ENCODE results near the gene MICAL1. TPM values are rescaled to one million over a fixed set of nuclear protein-coding genes. Genes with fewer than 3 reads are reported as not detected.
A peak's percentile ranks its signal among the peaks of the same experiment; 100 is the strongest.
"Not testable (repeated sequence)": the region's sequence is repeated elsewhere in the genome, so short reads cannot be mapped to it uniquely, and the experiment has no call there.

Gene MICAL1
- total RNA-seq, 1 experiment from 2014 or later: 21.5 TPM

DNA sequence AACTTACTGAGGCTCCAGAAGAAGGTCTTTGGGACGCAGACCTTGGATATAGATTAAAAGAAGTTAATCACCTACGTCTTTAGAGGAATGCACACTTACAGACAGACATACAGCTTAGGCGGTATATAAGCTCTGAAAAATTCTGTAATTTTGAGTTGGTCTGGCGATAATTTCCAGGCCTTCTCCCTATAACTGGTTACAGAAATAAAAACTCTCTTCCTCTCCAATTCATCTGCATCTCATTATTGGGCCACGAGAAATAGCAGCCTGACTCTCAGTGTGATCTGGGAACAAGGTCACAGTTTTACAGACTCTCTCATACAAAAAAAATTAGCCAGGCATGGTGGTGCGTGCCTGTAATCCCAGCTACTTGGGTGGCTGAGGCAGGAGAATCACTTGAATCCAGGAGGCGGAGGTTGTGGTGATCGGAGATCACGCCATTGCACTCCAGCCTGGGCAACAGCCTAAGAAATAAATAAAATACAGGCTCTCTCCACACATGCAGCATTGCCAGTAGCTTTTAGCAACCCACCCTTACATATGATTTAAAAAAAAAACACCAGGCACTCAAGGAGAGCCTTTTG lies 22.7 kb upstream of the MICAL1 start:
- DNase-seq (ENCODE audit: low read depth): no peak

DNA sequence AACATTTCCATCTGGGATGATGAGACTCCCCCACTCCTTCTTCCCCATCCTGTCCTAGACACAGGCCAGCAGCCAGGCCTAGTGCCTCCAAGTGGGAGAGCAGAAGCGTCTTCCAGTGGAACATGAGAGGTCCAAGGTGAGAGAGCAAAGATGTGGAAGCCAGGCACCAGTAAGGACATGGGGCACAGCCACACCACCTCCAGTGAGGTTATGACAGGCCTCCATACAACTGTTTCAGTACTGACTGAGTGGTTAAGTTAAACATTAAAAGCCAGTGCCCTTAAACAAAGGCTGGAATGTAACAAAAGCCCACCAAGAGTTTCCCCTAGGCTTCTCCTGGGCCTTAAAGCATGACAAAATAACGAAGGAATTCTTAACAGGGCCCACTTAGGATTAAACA lies 22.2 kb upstream of the MICAL1 start:
- no peak for DNase-seq (ENCODE audit: low read depth)

DNA sequence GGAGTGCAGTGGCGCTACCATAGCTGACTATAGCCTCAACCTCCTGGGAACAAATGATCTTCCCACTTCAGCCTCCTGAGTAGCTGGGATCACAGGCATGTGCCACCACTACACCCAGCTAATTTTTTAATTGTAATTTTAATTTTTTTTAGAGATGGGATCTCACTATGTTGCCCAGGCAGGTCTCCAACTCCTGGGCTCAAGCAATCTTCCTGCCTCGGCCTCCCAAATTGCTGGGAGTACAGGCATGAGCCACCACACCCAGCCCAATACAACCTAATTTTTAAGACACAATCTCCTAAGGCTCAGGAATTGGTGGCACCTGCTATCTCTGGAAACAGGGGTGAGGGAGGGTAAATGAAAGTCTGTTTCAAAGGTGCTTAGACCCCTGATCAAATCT lies 21.6 kb upstream of the MICAL1 start:
- DNase-seq (ENCODE audit: low read depth): no peak

DNA sequence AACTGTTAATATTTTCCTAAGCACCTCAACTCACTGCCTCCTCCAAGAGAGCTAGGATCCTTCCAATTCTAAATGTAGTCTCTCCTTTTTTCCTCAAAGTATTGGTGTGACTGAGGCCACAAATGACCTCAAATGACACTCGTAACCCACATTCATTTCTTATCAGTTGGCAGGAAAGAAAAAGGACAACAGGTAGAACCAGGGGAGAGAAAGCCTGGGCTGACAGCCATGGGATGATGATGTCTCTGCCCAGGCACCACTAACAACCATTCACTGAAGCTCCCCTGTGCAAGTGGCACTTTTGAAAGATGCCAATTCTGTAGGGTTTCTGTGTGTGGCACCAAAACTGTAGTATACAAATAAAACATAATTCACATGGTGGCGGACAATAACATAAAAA lies 20.1 kb upstream of the MICAL1 start:
- DNase-seq (ENCODE audit: low read depth): no peak

DNA sequence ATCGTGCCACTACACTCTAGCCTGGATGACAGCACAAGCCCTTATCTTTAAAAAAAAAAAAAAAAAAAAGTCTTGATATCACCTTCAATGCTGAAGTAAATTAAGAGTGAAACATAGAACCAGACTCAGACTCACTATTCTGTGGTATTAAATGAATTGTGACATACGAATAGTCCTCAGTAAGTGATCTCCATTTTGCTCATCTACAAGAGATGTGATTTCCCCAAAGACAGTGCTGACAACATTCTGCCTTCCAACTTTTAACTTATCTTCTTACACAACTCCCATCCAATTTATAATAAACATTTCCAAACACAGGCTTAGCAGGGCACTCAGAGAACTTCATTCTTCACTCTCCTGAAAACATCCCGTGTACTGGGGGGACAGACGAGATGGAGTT lies 19.4 kb upstream of the MICAL1 start:
- no peak for DNase-seq (ENCODE audit: low read depth)

DNA sequence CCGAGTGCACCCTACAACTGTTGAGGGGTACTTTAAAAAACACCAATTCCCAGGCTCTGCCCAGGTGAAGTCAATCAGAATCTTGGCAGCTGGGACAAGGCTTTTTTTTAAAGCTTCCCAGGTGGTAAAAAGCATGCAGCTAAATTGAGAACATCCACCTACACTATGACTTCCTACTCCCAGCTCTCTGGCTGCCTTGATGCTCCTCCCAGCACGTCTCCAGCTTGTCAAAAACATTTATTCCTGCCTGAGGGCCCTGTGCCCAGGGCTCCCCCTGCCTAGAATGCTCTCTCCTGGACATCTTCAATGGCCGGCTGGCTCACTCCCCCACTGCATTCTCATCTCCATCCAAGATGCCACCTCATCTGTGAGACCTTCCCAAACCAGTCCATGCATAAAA lies 17.5 kb upstream of the MICAL1 start:
- no peak for DNase-seq (ENCODE audit: low read depth)

DNA sequence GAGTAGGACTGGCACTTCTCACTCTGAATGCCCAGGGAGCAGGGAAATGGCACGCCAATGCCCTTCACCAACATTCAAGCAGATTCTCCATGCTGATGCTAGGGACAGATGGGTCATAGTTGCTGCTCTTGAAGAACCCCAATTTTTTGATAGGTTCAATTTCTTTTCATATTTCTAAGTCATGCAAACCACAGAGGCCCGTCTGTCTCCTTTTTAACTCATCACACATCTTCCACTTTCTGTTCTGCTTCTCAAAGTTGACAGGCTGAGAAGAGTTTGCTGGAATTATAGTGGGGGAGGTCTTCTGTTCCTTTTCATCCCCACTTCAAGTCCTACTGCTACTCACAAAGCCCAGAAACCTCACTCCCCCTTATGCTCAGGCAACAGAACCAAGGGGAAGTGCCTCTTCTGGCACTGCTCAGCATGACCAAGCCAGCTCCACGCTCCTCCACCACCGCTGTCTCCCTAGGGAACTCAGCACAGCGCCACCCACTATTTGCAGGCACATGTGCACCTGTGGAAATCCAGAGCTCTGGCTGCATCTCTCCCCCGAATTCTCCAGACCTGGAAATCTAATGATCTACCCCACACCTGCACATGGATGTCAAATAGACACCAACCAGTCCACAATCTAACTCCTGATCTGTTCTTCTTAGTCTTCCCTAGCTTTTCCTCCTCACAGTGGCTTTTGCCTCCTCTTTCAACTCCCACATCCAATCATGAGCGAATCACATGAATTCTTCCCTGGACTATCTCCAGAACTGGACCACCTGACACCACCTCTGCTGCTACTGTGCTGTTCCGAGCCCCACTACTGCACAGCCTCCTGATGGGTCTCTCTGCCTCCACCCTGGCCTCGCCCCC lies 16.8 kb upstream of the MICAL1 start:
- DNase-seq (ENCODE audit: low read depth): no peak

DNA sequence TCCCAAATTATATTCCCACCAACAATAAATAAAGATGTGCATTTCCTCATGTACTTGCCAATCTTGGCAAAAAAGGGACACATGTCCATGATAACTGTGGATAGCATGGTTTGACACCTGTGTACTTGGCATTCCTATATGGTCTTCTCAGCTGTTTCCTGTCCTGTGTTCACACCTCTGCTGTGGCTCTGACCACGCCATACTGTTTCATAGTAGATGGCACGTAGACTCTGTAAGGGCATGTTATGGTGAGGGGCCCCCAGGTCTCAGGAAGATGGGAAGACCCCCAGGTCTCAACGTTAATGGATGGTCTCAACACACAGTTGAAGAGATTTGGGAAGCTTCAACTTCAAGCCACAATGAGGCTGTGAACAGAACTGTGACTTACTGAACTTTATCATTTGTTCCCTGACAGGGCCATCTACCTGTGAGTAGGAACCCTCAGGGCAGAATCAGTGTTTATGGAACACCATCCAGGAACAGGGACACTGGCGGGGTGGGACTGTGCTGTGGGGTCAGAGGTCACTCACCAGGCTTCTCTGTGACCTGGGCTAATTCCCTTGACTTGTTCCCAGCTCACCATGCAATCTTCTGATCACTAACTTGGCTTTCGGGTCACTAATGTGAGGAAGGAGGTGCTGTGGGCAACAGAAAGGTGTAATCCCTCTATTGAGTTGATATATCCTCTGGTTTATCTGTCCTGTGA lies 15.7 kb upstream of the MICAL1 start:
- DNase-seq (ENCODE audit: low read depth): no peak

DNA sequence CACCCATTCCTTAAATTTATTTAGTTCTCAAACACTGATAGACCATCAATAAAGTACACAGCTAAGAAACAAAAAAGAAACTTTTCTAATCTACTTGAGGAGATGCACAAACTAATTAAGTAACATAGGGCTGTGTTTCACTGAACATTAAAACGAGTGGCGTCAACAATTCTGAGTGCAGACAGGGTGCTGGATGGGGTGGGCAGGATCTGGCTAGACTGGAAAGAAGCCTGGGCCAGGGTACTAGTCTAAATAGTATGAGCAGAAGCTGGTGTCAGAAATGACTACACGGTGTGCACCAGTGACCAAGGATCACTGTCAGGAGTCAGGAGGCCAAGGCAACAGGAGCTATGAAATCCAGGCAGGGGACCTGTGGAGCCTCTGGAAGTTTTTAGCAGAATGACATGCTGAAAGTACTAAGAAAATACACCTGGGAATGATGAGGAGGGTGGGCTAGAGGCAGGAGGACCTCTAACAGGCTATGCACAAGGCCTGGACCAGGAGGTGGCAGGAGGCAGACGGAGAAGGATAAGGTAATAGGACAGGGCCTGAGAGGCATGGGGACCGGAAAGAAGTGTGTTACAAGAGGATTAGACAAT lies 14.1 kb upstream of the MICAL1 start:
- no peak for DNase-seq (ENCODE audit: low read depth)

DNA sequence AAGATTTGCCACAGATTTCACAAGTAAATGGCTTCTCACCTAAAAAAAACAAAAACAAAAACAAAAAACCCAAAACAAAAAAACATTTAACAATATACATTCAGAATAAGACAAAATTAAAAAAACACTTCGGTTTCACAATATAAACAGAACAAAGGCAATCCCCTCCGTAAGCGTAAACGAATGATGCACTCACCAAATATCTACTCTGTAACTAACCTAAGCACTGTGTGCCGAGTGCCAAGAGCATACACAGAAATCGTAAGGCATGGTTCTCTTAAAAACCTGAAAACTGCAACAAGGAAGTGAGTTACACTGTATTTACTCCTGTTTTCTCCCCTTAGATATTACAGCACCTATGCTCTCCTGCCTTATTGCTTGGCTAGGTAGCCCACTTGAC lies 12.1 kb upstream of the MICAL1 start:
- DNase-seq (ENCODE audit: low read depth): no peak

DNA sequence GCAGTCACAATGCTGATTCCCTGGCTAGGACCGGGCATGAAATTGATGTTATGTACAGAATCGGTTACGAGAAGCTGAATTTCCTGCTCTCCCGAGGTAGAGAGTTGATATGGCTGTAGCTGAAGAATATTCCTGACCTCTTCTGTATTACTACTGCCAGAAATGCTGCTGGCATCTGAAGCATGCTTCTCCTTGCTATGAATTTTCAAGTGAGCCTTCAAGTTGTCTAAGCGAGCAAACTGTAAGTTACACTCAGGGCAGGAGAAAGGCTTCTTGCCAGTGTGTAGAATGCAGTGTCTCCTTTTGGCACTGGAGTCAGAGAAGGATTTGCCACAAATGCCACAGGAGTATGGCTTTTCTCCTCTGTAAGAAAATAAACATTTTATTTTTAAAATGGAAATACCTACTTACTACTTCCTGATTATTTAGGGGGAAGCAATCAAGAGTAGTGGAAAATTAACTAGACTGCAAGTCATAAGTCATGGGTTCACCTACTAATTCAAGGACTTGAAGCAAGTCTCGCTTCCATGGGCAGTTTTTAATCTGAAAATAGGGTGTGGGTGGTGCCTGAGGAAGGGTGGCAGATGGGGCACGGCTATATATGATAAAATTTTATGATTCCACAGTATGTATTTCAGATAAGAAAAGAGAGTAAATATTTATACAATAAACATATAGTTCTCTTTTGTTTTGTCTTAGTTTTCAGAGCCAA lies 10.8 kb upstream of the MICAL1 start:
- DNase-seq (ENCODE audit: low read depth): no peak

DNA sequence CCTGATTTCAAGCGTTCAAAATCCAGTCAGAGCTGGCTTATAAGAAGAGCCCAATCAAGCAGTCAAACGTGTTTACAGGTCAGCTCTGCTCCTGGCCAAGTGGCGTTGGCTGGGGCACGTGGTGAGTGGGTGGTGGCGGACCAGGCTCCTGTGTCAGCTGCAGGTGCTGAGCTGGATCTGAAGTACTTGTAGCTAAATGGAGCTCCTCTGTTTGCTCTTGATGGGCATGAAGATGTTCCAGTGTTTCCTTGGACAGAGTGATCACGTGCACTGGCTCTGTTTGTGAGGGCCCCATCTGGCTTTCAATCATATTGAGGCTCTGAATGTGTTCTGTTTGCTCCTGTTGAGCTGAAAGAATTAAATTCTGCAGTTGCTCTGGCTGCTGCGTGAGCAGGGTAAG lies 10.2 kb upstream of the MICAL1 start:
- no peak for DNase-seq (ENCODE audit: low read depth)

DNA sequence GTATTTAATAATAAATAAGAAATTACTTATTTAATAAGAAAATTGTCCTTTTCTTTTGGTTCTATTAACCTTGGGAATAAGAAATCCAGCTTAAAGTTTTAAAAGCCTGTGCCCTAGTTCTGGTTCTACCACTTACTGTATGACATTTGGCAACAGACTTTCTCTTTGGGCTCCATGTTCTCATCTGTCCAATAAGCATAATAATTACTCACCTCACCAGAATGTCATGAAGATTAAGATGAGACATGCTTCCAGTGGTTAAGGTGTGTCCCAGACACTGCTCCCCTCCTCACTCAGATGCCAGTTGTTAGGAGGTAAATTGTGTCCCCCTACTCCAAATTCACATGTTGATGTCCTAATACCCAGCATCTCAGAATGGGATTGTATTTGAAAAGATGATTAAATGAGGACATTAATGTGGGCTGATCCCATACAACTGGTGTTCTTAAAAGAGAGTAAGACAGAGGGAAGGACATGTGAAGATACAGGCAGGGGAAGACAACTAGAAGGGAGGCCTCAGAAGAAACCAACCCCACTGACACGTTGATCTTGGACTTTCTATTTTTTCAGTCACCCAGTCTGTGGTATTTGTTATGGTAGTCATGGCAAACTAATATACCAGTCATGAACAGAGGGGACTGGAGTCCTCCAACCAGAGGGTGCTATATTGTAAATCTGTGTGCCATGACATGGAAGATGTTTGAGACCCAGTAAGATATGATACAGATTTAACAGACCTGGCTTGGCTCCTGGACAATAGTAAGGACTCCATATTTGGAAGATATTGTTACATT lies 6.4 kb upstream of the MICAL1 start:
- DNase-seq (ENCODE audit: low read depth): peak; percentile 48

DNA sequence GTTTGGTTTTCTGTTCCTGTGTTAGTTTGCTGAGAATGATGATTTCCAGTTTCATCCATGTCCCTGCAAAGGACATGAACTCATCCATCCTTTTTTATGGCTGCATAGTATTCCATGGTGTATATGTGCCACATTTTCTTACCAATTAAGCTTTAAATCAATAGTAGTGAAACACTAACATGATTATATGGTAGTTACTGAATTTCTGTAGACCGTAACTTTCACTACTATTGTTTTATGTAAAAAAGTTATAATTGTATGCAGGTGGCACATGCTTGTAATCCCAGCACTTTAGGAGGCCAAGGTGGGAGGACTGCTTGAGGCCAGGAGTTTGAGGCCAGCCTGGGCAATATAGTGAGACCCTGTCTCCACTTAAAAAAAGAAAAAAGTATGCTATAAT lies 5.6 kb upstream of the MICAL1 start:
- DNase-seq (ENCODE audit: low read depth): not testable (repeated sequence)

DNA sequence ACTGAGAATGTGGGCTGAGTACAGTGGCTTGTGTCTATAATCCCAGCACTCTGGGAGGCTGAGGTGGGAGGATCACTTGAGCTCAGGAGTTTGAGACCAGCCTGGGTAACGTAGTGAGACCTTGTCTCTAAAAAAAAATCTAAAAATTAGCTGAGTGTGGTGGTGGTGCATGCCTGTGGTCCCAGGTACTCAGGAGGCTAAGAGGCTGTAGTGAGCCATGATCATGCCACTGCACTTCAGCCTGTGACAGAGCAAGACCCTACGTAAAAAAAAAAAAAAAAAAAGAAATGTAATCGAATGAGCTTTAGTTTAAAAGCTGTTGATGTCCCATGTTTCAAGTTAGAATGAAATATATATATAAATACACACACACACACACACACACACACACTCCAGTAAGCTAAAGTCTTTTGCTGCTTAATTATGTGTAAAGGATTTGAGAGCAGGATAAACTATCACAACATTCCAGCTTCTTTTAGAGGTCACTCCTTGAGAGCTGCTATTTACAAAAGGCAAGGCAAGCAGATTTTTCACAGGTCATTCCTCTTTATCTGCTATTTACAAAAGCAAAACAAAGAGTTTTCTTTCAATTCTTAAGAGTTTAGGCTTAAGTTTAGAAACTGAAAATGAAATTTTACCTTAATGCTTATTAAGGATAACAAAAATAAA lies 4.7 kb upstream of the MICAL1 start:
- DNase-seq (ENCODE audit: low read depth): no peak

DNA sequence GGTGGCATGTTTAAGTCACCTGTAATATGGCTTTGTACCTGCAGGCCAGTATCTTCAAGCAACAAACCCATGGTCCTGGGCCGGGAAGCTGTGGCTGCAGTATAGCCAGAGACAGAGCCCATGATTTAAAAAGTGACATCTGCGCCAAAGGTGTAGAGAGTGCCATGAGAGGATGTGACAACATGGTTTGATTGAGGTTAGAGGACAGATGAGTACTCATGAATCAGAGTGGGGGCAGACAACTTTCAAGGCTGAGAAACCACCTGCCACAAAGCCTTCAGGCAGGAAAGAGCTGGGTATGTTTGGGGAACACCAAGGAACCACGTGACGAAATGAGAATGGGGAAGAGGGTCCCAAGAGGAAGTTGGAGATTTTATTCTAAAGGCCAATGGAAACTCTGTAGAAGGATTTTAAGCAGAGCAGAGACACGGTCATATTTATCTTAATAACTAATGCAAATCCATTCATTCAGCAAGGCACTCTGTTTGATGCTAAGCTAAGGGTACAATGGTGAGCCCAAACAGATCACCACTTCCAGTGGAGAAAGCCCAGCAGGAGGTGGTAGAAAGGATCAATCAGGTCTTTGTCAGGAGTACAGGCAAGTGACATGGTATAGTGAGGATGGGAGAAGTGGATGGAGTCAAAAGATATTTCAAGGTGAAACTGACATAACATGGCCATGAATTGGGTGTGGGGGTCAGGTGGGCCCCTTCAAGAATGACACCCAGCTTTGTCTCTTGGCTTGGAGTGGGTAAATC lies 3.4 kb upstream of the MICAL1 start:
- peak; percentile 70 for DNase-seq (ENCODE audit: low read depth)

DNA sequence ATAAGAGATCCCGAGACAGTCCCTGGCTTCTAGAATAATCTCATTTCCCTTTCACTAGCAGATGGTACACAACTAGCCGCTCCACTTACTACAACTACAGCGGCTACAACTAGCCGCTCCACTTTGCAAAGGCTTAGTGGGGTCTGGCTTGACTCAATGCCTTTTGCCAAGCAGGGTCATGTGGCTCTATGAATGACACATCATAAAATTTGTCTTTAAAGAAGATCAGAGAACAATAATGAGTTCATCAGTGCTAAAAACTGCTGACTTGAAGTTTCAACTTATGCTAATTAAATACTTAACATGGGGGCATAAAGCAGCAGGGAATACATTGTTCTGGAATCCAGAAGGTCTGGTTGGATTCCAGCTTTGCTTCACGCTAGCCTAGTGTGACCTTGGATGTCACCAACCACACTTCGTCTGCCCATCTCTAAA lies 2.0 kb upstream of the MICAL1 start:
- DNase-seq (ENCODE audit: low read depth): no peak

DNA sequence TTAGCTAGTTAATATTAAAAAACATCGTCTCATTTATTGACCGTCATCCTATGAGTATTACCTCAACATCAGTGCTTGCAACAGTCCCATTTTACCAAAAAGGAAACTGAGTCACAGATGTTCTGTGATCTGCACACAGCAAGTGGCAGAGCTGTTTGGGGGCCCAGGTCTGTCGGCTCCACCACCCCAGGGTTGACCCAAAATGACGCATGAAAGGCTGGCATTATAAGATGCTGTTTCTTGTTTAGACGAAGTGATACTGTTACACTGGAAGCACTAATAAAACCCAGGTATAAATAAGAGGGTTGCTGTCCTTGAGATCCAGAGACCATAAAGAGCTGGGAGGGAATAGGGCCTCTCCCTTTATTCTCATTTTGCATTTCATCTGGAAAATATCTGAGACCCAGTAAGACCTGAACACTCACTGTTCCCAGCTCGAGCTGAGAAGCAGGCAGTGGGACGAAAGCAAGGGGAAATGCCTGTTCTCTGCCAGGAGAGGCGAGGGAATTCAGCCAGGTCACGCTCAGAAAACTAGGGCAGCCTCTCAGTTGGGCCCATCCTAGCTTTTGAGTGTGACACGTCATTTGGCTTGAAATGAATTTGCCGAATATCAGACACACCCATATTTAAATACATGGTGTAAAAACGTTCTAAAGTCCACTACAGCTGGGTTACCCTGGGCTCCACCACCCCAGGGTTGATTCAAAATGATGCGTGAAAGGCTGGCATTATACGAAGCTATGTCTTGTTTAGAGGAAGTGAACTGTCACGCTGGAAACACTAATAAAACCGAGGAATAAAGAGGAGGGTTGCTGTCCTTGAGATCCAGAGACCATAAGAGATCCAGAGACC lies 1.4 kb upstream of the MICAL1 start:
- DNase-seq (ENCODE audit: low read depth): peak; percentile 78

DNA sequence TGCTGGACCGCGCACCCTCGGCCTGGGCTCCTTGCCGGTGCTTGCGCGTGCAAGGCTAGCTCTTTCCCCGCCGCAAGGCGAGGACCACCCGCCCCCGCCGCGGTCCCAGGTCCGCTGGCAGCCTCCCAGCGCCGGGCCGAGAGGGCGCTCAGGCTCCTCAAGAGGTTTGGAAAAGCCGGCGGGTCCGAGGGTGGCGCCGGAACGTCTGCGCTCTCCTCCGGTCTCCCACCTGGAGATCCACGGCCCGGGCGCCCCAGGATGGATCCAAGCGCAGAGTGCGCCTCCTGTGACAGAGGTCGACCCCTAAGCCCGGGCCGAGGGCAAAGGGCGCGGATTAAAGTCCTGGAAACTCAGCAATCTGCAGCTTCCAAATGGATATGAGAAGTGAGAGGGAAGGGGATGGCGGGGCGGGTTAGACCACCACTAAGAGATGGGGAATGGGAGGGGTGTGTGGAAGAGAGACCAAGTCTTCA lies 575 bp upstream of the MICAL1 start:
- DNase-seq (ENCODE audit: low read depth): no peak

All from M059J (cell line).